ENCODE results near the gene CARD18. TPM values are rescaled to one million over a fixed set of nuclear protein-coding genes. Genes with fewer than 3 reads are reported as not detected.
"Not testable (repeated sequence)": the region's sequence is repeated elsewhere in the genome, so short reads cannot be mapped to it uniquely, and the experiment has no call there.

The CARD18 gene
- total RNA-seq, 2 experiments from 2014 or later, result not detected

DNA sequence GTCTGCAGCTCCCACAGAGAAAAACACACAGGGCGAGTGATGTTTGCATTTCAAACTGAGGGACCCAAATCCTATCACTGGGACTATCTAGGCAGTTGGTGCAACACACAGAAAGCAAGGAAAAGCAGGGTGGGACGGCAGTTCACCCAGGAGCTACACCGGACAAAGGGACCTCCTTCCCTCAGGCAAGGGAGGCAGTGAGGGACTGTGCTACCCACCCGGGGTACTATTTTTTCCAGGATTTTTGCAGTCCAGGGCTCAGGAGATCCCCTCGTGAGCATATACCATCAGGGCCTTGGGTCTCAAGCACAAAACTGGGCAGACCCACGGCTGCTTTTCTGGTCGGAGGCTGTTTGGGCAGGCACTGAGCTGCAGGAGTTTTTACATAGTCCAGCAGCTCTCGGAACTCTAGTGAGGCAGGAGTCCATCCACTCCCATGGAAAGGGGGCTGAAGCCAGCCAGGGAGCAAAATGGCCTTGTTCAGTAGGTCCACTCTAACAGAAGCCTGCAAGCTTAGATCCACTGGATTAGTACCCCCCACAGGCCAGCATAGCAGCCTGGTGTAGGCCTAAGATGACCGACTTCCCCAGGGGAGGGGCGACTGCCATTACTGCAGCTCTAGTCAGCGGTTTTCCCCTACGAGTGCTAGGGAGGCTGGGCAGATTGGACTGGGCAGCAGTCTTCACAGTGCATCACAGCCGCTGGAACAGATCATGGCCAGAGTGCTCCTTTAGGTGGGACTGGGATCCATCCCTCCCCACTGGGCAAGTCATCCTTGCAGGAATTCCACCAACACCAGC is 28.2 kb downstream of the CARD18 start:
- H3K27me3 Mint-ChIP-seq, result peaks cover 14% of the 10 kb centered on the region
- ChIA-PET POLR2A (no interaction called here), CTCF (no interaction called here)
- no peaks in the 10 kb centered on the region for H3K36me3 Mint-ChIP-seq (ENCODE audit: low read depth)
- peaks cover 17% of the 10 kb centered on the region for H3K4me1 Mint-ChIP-seq
- no peak overlapping the region for H3K27ac Mint-ChIP-seq
- peaks cover 4% of the 10 kb centered on the region for H3K9me3 Mint-ChIP-seq
- H3K4me3 Mint-ChIP-seq, result no peak overlapping the region
- no peak for DNase-seq

- peaks cover 17% of the 10 kb centered on the region for H3K4me1 Mint-ChIP-seq
- CTCF ChIA-PET, result no interaction called here
- H3K4me3 Mint-ChIP-seq, result no peak overlapping the region
- POLR2A ChIA-PET, result no interaction called here
- peaks cover 8% of the 10 kb centered on the region for H3K27me3 Mint-ChIP-seq
- DNase-seq, result no peak
- no peak overlapping the region for H3K27ac Mint-ChIP-seq
- H3K9me3 Mint-ChIP-seq, result peaks cover 2% of the 10 kb centered on the region
- no peaks in the 10 kb centered on the region for H3K36me3 Mint-ChIP-seq (ENCODE audit: low read depth)
Observed at GRCh38 chr11:105110688-105111030, 28.9 kb downstream of the CARD18 start.

GRCh38 chr11:105109855-105110687 is 29.5 kb downstream of the CARD18 start:
- ChIA-PET CTCF (no interaction called here), POLR2A (no interaction called here)
- peaks cover 2% of the 10 kb centered on the region for H3K36me3 Mint-ChIP-seq (ENCODE audit: low read depth)
- H3K27me3 Mint-ChIP-seq, result peaks cover 7% of the 10 kb centered on the region
- DNase-seq, result no peak
- peaks cover 17% of the 10 kb centered on the region for H3K4me1 Mint-ChIP-seq
- no peak overlapping the region for H3K4me3 Mint-ChIP-seq
- H3K9me3 Mint-ChIP-seq, result peaks cover under 1% of the 10 kb centered on the region
- H3K27ac Mint-ChIP-seq, result no peak overlapping the region

- Mint-ChIP-seq H3K4me3 (no peak overlapping the region), H3K27ac (no peak overlapping the region), H3K9me3 (peaks cover 3% of the 10 kb centered on the region), H3K4me1 (peaks cover 17% of the 10 kb centered on the region), H3K36me3 (ENCODE audit: low read depth) (peaks cover 4% of the 10 kb centered on the region), H3K27me3 (peaks cover 5% of the 10 kb centered on the region)
- CTCF ChIA-PET, result no interaction called here
- POLR2A ChIA-PET, result no interaction called here
- no peak for DNase-seq
Observed at GRCh38 chr11:105109321-105109720, 30.2 kb downstream of the CARD18 start.

DNA sequence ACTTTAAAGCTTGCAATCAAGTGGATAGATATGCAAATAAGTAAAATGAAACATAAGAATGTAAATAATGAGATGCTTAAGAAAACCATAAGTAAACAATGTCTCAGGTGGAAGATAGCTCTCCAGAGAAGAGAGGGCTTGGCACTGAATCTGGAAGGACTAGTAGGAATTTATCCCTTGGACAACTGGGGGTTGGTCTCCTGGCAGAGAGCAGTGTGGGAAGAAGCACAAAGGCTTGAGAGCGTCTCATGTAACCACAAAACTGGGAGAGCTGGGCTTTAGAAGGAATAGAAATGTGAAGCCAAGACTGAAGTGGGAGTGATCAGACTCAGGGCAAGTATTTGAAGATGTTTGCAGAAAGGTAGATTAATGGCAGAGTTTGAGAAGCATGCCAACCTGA is 31.3 kb downstream of the CARD18 start:
- CTCF ChIA-PET, result no interaction called here

GRCh38 chr11:105107226-105107825 is 32.2 kb downstream of the CARD18 start:
- H3K36me3 Mint-ChIP-seq (ENCODE audit: low read depth); DNase-seq; H3K9me3 Mint-ChIP-seq; H3K4me3 Mint-ChIP-seq; H3K27me3 Mint-ChIP-seq; H3K27ac Mint-ChIP-seq; POLR2A ChIA-PET: not testable (repeated sequence)
- CTCF ChIA-PET, result interaction anchor here (1.0 kb wide), 1 partner anchor 48 kb away, joined by 3 read pairs; no protein-coding TSS in a partner anchor
- H3K4me1 Mint-ChIP-seq, result peaks cover 17% of the 10 kb centered on the region

More for the DNA sequence above, 31.3 kb downstream of the CARD18 start:
- DNase-seq, result no peak
- Mint-ChIP-seq H3K9me3 (peaks cover 4% of the 10 kb centered on the region), H3K4me3 (no peak overlapping the region), H3K4me1 (peaks cover 17% of the 10 kb centered on the region), H3K36me3 (ENCODE audit: low read depth) (peaks cover 4% of the 10 kb centered on the region), H3K27me3 (peaks cover 3% of the 10 kb centered on the region), H3K27ac (no peak overlapping the region)
- POLR2A ChIA-PET, result no interaction called here

DNA sequence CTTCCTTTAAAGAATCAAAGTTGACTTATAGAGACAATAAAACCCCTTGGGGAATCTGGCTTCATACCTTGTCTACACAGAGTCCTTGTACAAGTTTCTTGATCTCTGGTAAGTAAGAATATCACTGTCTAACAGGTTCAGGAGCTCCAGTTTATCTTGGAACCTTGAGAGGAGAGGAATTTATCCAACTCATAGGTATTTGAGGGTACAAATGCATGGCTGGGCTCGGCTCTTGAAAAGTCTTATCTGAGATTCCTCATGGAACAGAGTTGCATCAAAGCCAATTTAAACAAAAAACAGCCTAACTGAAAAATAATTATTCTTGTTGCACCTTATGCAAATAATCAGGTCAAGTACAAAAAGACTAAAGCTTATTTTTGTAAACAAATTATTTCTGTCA is 33.4 kb downstream of the CARD18 start:
- Mint-ChIP-seq H3K9me3 (peaks cover 5% of the 10 kb centered on the region), H3K4me3 (no peak overlapping the region), H3K27me3 (peaks cover 3% of the 10 kb centered on the region), H3K27ac (no peak overlapping the region), H3K4me1 (peaks cover 21% of the 10 kb centered on the region), H3K36me3 (ENCODE audit: low read depth) (peaks cover 4% of the 10 kb centered on the region)
- CTCF ChIA-PET, result no interaction called here
- POLR2A ChIA-PET, result no interaction called here
- no peak for DNase-seq

- peaks cover 3% of the 10 kb centered on the region for H3K27me3 Mint-ChIP-seq
- ChIA-PET CTCF (no interaction called here), POLR2A (no interaction called here)
- DNase-seq, result no peak
- no peak overlapping the region for H3K27ac Mint-ChIP-seq
- peaks cover 15% of the 10 kb centered on the region for H3K36me3 Mint-ChIP-seq (ENCODE audit: low read depth)
- H3K9me3 Mint-ChIP-seq, result peaks cover 5% of the 10 kb centered on the region
- no peak overlapping the region for H3K4me3 Mint-ChIP-seq
- peaks cover 26% of the 10 kb centered on the region for H3K4me1 Mint-ChIP-seq
Observed at GRCh38 chr11:105104292-105104691, 35.3 kb downstream of the CARD18 start.

DNA sequence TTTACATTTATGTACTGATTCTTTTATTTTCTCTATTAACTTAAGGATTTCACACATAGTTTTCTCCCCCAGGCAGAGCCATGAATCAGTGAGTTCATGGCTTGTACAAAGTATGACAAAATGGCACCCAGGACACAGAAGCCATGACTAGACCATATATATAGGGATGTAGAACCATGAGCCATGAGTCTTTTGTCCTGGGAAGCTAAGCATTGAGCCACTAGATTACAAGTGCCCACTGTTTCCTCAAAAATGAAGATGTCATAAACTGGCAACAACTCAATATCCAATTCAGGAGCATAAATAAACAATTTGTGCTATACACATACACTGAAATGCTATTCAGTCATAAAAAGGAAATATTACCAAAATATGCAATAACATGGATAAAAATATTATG is 36.2 kb downstream of the CARD18 start:
- Mint-ChIP-seq H3K27ac (no peak overlapping the region), H3K4me3 (no peak overlapping the region), H3K27me3 (peaks cover 2% of the 10 kb centered on the region), H3K4me1 (peaks cover 33% of the 10 kb centered on the region), H3K36me3 (ENCODE audit: low read depth) (peaks cover 21% of the 10 kb centered on the region), H3K9me3 (peaks cover 8% of the 10 kb centered on the region)
- ChIA-PET POLR2A (no interaction called here), CTCF (no interaction called here)
- DNase-seq, result no peak

GRCh38 chr11:105102079-105102581 is 37.4 kb downstream of the CARD18 start:
- H3K36me3 Mint-ChIP-seq (ENCODE audit: low read depth), result peaks cover 24% of the 10 kb centered on the region
- H3K9me3 Mint-ChIP-seq, H3K27ac Mint-ChIP-seq, H3K27me3 Mint-ChIP-seq, CTCF ChIA-PET, H3K4me3 Mint-ChIP-seq, POLR2A ChIA-PET, DNase-seq: not testable (repeated sequence)
- peaks cover 30% of the 10 kb centered on the region for H3K4me1 Mint-ChIP-seq

DNA sequence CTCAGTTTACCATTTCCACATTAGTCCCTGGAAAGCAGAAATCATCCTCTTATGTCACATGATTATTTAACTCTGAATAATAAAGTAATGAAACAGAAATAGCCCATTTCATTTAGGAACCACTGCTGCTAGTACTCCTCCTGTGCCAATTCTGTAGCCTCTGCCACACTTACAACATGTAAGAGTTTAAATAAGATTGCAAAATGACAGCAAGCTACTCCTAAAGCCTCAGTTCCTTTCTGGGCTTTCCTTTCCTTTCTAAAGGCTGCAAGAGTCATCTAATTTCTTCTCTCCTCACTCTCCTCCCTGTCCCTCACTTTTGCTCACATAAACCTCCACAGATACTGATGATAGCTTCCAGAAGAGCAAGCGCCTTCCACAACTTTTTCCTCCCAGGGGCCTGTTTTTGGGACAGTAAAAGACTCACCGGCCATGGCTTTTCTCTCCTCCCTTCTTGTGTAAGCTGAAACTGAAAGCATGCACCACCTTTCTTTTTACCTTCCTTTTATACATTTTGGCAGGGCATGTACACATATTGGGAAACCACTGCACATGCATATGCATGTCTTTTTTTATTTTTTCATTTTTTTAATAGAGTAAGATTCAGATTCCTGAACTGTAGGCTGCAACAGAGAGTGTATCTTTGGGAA is 38.5 kb downstream of the CARD18 start:
- CTCF ChIA-PET, result no interaction called here
- Mint-ChIP-seq H3K4me1 (peaks cover 35% of the 10 kb centered on the region), H3K9me3 (peaks cover 11% of the 10 kb centered on the region), H3K36me3 (ENCODE audit: low read depth) (peaks cover 26% of the 10 kb centered on the region), H3K4me3 (peak overlapping the region; percentile 80), H3K27me3 (no peaks in the 10 kb centered on the region), H3K27ac (peak overlapping the region; percentile 95)
- POLR2A ChIA-PET, result no interaction called here
- DNase-seq, result peak; percentile 11

DNA sequence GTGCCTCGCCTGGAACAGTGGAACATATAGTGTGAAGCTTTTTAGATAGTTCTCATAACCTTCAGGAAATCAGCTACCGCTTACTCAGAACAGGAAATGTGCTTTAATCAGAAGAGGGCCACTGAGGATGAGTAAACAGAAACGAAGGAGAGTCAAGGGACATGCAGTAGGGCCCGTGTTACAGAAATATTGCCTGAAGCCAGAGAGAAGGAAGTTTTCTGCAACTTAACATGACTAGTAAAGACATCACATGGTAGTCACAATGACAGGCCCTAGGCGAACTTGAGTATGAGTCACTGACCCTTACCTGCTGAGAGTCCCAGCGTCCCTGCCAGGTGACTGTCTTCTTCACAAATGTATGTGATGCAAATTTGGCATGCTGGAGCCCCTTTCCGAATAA is 39.4 kb downstream of the CARD18 start:
- Mint-ChIP-seq H3K27me3 (no peaks in the 10 kb centered on the region), H3K36me3 (ENCODE audit: low read depth) (peaks cover 34% of the 10 kb centered on the region), H3K4me1 (peaks cover 37% of the 10 kb centered on the region), H3K27ac (peak overlapping the region; percentile 95), H3K9me3 (peaks cover 11% of the 10 kb centered on the region), H3K4me3 (peak overlapping the region; percentile 80)
- ChIA-PET CTCF (no interaction called here), POLR2A (interaction anchor here (0.6 kb wide), 1 partner anchor 103 kb away, joined by 3 read pairs; no protein-coding TSS in a partner anchor)
- DNase-seq, result peak; percentile 20
